Ramos (cell line): ENCODE results near the gene LRRC9.
"Not testable (repeated sequence)": the region's sequence is repeated elsewhere in the genome, so short reads cannot be mapped to it uniquely, and the experiment has no call there.

Experiments used
- in situ Hi-C: fragments of 300-500 bp; cut with MboI; formaldehyde crosslinking; loops from one replicate; pipeline ENCODE4 v1.14.3; 2022; ENCODE audit warnings: low sequenced_read_pairs; ENCODE audit not compliant: unreplicated experiment

LRRC9 gene

DNA sequence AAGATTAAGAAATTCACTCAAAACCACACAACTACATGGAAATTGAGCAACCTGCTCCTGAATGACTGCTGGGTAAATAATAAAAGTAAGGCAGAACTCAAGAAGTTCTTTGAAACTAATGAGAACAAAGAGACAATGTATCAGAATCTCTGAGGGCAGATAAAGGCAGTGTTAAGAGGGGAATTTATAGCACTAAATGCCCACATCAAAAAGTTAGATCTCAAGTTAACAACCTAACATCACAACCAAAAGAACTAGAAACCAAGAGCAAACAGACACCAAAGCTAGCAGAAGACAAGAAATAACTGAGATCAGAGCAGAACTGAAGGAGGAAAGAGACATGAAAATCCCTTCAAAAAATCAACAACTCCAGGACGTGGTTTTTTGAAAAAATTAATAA is 128.0 kb downstream of the LRRC9 start:
- in situ Hi-C loops: not testable (repeated sequence)

DNA sequence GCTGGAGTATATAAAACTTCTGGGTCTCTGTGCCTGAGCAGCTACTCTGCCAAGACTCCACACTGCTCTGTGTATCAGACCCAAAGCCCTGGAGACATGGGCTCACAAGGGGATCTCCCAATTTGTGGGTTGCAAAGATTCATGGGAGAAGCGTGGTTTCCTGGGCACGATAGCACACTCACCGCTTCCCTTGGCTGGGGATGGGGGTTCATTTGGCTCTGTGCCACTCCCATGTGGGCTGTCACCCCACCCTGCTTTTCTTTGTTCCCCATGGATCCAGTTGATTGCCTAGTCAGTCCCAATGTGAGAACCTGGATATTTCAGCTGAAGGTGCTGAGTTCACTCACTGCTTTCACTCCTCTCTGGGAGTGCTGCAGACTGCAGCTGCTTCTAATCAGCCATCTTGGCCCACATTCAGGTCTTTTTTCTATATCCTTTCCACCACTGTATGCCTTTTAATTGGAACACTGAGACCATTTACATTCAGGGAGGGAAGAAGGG is 131.8 kb downstream of the LRRC9 start:
- in situ Hi-C loops: no loop called here

DNA sequence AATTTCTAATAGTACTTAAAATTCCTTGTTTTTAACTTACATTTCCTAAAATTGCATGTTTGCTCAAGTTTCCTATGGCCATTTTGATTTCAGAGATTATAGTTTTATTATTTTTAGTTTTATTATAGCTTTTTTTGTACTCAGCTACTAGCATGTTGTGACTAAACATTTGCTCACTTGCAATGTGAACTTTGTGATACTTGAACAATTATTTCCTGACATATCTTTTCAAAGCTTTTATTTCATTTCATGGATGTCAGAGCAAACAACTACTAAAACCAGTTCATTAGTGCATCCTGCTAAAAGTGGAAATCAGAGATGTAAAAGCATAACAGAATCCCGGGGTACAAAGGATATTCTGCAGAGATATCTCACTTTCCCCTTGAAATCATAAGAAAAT is 138.1 kb downstream of the LRRC9 start:
- in situ Hi-C loops: no loop called here

DNA sequence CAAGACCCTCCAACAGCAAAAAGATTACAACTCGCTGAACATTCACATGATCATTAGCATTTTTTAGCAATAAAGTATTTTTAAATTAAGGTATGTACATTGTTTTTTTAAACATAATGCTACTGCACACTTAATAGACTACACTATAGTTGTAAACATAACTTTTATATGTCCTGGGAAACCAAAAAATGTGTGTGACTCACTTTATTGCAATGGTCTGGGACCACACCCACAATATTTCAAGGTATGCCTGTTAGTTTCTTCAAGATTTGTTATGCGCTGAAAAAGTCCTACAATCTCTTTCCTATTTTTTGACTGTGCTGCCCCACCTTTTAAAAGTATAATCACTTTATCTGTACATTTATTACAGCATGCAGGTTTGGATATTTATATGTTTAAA is 141.4 kb downstream of the LRRC9 start:
- in situ Hi-C loops: loop anchor here (10.0 kb wide), 2 partner anchors 123 to 503 kb away; no protein-coding TSS in a partner anchor

DNA sequence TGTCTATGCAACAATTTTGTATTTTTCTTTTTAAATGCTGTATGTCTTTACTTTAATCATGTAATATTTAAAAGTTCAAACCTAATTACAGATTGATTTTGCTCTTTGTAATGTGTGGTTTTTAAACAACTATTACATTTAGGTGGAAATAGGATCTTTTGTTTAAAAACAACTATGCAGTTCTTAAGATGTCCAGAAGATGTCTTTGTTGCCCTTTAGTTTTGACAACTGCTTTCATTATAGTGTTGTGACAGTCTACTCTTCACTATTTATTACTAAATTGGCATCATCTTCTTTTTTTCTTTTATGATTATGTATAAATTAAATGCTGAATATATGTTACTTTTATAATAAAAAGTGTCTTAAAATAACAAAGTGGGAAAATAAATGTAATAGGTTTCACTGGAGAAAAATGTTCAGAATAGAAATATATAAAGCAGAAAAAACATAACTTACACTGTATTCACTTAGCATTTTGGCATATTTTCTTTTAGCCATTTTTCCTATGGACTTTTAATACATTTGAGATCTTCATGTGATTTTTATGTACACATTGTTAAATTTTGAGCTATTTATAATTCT is 144.6 kb downstream of the LRRC9 start:
- in situ Hi-C loops: loop anchor here (10.0 kb wide), 2 partner anchors 120 to 500 kb away; no protein-coding TSS in a partner anchor

DNA sequence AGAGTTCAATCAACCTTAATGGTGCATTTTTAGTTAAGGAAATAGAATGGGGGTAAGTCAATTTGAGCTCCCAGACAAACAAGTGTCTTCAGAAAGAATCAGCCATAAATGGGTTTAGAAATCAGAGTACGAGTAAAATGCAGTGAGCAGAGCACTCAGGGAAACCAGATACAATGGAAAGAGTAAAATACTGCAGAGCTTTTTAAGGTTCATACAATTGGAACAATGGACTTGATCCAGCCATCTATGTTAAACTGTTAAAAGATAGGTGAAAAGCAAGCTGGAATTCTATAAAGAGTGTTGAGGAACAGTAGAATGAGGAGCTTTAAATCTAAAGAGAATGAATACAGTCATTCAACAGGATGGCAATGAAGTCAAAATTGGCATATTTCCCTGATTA is 147.9 kb downstream of the LRRC9 start:
- in situ Hi-C loops: loop anchor here (10.0 kb wide), 2 partner anchors 117 to 497 kb away; no protein-coding TSS in a partner anchor

DNA sequence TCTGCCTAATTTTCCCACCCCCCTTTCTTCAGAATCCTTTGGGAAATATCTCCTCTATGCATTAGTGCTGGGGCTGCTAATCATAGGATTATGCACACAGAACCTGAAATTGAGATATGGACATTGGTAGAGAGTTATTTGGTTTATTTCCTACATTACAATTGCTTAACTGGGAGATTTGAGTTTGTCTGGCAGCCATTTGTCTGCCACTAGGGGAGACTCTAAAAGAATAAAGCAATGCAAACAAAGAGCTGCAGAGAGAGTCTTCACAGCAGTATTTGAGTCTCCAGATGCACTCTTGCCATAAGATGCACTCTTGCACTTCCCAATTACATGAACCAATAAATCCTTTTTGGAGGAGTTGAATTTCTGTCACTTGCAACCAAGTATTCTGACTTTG is 159.8 kb downstream of the LRRC9 start:
- in situ Hi-C loops: no loop called here

DNA sequence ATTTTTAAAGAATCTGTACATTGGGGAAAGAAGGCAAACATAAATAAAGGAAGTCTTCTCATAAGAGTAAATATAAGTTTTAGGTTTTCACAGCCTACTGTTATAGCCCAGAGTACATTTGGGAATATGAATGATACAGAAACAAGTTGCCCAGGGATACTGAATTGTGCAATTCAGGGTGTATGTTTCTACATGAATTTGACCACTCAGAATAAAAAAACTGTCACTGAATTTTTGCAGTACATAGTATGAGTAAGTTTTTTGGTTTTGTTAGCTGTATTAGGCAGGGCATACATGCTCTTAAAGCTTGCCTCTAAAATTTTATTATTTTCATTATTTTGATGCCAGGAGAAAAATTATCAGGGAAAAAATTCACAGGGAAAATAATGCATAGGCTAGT is 165.1 kb downstream of the LRRC9 start:
- in situ Hi-C loops: no loop called here

DNA sequence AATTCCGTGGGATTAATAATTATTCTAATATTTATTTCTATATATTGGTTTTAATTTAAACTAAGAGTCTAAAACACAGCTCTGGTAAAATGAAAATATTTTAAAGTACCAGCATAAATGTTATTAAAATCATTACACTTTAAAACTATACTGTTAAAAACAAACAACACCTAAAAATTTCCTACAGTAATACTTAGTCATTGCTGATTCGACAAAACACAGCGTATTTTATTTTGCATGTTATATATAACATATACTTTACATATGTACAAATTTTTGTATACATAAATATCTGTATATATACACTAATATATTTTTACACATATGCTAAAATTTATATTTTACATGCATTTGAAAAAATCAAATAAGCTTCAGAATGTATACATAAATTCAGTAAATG is 165.7 kb downstream of the LRRC9 start:
- in situ Hi-C loops: no loop called here

DNA sequence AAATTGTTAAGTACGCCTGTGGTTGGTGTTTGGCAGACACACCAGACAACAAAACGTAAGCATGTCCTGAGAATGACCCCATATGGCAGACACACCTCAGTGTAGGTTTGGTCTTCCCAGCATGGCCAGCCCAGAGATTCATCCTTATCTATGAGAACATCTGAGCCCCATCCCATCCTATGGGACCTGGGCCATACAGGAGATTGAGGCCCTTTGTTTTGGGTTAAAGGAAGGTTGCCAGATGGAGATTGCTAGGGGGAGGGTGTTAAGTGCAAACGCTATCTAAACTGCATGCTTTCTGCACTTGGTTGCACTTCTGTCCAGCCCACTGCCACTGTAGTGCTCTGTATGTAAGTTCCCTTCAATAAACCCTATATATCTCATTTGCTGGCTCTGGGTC is 167.7 kb downstream of the LRRC9 start:
- in situ Hi-C loops: no loop called here

DNA sequence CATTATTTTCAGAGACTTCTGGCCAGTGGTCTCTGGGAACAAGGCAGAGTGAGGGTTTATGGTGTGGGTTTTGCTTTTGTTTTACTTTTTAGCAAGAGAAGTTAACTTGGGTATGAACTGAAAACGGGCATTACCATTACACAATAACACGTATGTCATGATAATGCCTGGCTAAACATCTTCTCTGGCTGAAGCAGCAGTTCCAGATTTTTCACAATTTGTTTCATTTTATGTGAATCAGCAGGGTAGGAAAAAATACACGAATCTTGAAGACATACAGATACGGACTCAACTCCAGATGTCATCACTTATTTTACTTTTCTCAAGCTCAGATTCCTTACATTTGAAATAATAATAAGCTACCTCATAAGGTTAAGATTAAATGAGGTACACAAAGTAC is 169.3 kb downstream of the LRRC9 start:
- in situ Hi-C loops: no loop called here

DNA sequence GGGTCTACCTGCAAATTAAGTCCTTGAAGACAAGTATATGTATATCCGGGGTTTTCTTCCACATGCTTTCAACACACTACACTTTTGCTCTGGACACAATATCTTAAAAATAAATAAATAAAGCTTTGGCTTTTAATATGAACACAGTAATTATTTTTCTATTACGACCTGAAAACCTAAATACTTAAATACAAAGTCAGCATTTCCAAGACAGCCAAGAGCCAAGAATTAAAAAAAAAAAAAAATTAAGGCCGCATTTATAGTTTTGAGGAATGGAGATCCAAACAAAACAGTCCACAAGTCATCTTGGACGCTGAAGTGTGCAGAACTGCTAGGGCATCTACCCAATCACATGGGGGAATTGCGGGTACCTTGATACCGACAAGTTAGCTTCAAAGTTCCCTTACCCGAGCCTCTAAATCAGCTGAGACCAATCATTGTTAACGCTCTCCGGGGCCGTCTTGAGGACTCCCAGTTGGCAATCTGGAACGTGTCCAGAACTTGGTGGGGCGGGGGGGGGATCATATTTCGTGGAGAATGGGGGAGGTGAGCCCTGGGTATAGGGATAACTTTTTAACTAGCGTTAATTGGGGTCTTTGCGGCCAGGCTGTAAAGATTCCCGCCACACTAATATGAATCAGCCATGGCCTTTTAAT is 171.0 kb downstream of the LRRC9 start:
- in situ Hi-C loops: no loop called here

DNA sequence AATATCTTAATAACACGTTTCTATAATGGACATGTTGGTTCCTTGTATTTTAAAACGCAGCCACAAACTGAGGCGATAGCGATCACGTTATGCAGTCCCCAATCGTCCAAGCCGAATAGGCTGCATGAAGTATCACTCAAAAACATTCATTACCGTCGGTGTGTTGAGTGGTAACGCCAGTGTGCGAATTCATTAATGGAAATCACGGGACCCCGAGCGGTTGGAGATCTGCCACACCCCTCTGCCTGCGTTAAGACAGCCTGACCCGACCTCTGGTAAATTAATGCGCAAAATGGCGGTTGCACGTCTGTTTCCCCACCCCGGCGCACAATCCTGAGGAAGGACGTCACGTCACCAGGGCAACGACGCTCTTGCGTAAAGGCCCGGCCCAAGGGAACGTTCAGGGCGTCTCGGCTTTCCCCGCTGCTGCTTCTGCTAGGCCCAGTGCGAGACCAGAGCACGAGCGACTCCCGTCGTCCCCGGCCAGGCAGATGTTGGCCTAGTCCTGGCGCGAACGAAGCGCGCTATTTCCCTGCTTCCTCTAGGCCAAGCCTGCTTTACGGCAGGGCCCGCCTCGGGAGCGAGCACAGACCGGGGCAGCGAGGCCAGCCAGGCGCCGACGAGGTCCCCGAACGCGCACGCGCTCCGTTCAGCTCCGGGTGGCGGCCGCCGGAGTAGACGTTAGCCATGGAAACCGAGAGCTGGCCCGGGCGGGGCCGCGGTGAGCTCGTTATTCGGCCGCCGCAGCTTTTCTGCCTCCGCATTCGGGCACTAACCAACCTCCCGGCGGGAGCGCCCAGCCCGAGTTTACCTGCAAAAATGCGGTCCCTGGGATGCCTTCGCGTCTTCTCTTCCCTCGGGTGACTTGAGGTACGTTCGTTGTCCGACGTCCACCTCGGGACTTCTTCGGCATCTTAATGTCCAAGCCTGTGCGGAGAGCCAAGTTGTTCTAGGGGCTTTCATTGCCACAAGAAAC is 171.9 kb downstream of the LRRC9 start, which contains the start of gene PCNX4:
PCNX4 (plus strand) TSS at position 374 of the 976 bp plus-strand sequence. CDS start 15,716 bp downstream, outside the sequence.
- in situ Hi-C loops: no loop called here

DNA sequence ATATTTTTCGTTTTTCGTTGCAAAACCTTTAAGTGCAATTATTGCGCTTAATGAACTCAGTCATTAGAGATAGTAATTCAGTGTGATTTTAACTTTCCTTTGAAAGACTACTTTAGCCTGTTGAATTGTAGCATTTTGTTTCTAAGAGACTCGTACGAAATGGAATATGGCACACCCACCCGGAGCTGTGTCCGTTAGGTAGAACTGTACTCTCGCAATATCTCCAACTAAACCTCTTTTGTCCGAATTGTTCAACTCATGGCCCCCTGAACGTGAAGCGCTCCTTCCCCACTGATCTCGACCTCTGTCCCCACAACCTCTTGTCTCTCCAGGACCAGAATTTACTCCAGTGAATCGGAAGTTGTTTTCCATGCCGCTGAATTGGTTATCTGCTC is 172.6 kb downstream of the LRRC9 start:
- in situ Hi-C loops: no loop called here

DNA sequence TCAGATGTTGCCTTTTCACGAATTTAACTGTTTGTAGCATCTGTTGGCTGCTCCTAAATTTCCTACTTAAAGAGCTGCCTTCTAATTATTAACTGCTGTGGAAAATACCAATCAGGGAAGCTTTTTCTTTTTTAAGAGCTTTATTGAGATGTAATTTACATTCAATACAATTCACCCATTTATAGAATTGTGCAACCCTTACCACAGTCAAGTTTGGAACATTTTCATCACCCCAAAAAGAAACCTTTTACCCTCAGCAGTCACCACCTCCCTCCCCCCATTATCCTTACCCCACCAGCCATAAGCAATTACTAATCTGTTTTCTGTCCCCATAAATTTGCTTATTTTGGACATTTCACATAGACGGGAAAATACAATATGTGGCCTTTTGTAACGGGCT is 173.1 kb downstream of the LRRC9 start:
- in situ Hi-C loops: no loop called here

DNA sequence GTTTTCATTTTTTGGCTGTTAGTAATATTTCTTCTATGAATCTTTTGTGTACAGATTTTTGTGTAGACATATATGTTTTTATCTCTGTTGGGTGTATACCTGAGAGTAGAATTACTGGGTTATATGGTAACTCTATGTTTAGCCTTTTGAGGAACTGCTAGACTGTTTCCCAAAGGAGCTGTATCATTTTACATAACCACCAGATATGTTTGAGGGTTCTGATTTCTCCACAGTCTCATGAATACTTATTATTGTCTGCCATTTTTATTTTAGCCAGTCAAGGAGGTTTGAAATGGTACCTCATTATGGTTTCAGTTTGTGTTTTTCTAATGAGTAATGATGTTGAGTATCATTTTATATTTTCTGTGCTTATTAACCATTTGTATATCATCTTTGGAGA is 173.7 kb downstream of the LRRC9 start:
- in situ Hi-C loops: no loop called here

DNA sequence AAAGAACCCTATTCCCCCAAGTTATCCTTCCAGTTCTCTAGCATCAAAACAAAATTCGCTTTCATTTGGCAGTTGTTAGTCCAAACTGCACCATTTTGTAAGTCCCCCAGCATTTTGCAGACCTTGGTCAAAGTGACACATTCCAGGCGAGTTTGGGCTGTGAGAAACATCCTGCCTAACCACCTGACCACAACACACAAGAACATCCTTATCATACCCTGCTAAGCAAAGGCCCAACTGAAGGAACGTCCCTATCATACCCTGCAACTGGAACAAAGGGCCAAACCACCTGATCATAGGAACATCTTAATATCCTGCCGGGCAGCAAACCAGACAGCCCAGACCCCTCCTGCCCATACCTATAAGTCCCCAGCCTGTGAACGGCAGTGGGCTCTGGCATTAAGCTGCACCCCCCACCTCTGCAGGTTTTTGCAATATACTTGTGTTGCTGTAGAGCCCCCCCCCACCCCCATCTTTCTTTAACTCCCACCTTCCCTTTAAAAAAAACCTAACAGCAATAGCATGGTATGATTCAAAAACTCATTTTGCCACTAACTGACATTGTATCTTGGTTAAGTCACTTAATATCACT is 174.5 kb downstream of the LRRC9 start:
- in situ Hi-C loops: no loop called here

DNA sequence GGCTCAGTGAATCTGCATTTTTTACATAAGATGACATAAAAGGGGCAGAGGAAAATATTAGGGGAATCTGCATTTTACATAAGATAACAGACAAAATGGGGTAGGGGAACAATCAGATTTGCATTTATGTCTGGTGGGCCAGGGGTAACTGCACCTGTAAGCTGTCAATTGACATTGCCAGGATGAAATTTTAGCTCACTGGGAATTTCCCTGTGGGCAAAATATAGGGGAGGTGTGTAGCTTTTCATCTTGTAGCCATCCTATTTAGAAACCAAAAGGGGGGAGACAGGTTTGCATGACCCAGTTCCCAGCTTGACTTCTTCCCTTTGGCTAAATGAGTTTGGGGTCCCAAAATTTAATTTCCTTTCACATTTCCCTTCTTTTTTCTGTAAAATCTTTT is 175.3 kb downstream of the LRRC9 start:
- in situ Hi-C loops: no loop called here

DNA sequence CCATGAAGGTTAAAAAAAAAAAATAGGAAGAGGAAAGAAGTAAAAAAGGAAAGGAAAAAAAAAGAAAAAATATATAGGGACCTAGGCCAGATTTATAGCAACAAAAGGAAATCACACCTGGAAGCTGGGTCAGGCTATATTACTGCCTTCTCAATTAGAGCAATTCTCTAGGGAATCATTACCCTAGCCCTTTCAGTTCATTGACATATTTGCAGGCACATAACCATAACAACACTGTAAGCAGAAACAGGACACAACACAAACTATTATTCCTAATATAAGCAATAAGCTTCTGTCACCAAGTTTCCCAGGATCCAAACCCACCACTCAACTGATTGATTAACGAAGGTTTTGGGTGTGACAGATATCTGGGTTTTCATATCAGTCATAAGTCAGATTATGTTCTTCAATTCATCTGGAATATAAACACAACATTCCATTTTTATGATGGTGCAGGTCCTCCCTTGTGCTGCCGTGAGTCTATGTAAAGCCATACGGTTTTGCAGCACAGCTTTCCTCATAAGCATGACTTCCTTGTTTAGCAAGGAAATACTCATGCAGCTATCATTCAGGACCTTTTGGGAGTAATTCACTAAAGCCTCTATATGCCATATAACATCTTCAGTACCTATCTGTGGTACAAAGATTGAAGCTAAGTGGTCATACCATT is 176.0 kb downstream of the LRRC9 start:
- in situ Hi-C loops: no loop called here

DNA sequence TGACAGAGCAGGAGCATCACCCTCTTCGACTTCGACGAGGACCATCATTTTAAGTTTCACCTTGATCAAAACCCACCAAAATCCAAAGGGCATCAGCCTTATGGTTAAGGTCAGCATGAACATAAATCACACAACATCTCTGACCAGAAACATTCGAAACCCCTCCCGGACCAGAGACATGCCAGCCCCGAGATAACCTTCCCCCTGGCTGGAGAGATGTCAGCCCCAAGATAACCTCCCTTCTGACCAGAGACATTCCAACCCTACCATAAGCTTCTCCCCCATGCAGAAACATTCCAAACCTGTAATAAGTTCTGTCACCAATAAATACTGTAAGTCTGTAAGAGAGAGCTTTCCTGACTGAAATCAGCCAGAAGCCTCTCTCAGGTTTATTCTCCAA is 178.0 kb downstream of the LRRC9 start:
- in situ Hi-C loops: no loop called here
